ENCODE measurements around the gene ANXA10.
A peak's percentile ranks its signal among the peaks of the same experiment; 100 is the strongest.

ANXA10 gene

DNA sequence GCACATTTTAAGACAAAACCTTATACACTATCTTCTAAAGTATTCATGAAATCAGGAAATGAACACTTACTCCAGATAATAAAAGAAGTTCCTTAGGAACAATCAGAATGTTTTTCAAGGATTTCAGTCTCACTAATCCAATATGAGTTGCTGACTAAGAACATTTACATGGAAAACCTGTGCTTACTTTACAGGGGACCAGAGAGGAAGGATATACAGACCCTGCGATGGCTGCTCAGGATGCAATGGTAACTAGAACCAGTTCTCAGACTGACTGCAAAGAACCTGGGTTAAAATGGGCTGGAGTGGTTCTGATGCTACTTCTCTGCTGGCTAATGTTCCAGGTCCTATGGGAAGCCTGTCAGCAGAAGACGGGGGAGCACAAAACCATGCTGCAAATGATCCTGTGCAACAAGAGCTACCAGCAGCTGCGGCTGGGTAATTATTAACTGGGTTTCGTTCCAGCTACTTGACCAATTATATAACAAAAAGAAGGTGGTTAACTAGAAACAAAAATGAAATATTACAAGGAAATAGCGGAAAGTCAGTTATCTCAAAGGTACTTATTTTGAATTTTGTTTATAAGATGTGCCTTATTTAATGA lies 85.3 kb downstream of the ANXA10 start:
- DNase-seq (ENCODE audit: extremely low read depth, low read depth) = no peak
- TF ChIP-seq, protein P1, sequence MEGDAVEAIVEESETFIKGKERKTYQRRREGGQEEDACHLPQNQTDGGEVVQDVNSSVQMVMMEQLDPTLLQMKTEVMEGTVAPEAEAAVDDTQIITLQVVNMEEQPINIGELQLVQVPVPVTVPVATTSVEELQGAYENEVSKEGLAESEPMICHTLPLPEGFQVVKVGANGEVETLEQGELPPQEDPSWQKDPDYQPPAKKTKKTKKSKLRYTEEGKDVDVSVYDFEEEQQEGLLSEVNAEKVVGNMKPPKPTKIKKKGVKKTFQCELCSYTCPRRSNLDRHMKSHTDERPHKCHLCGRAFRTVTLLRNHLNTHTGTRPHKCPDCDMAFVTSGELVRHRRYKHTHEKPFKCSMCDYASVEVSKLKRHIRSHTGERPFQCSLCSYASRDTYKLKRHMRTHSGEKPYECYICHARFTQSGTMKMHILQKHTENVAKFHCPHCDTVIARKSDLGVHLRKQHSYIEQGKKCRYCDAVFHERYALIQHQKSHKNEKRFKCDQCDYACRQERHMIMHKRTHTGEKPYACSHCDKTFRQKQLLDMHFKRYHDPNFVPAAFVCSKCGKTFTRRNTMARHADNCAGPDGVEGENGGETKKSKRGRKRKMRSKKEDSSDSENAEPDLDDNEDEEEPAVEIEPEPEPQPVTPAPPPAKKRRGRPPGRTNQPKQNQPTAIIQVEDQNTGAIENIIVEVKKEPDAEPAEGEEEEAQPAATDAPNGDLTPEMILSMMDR (IDR thresholded peaks at IDR 0.05; ENCODE audit: low read depth, low read length) = no peak

DNA sequence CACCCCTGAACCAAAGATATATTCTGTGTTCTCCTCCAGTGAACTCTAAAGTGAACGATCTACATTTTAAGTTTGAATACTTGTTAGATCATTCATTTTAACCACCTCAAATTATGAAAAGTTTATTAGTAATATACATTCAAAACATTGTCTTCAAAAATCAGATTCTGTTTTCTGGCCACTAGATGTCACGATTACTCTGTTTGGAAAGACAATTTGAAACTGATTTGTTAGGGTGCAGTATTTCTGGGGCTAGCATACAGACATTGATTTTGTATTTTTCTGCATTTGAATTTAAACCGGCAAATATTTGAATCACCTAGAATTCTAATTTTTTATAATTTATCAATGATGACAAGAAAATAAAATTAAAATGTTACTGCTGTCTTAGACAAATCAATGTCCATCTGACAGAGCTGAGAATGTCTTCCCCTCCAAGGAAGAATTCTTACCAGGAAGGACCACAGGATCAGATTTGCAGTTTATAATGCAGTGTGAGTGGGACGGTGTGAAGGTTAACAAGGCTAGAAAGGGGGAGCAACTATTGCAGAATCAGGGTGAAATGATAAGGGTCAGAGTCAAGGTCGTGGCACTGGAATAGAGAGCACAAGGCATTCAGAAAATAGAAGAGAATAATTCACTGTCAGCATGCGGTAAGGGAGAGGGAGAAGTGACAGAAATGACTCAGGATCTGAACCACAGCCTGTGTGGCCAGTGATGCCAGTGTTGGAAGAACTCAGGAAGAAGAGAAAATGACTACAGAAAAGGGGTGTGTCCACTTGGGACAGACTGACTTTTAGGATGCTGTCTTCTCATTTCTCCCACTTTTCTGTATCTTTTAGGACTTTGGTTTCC lies 91.6 kb downstream of the ANXA10 start:
- peak; percentile 10 for DNase-seq (ENCODE audit: extremely low read depth, low read depth)
- TF ChIP-seq, protein P1 (IDR thresholded peaks at IDR 0.05; ENCODE audit: low read depth, low read length) = peak; percentile 50

DNA sequence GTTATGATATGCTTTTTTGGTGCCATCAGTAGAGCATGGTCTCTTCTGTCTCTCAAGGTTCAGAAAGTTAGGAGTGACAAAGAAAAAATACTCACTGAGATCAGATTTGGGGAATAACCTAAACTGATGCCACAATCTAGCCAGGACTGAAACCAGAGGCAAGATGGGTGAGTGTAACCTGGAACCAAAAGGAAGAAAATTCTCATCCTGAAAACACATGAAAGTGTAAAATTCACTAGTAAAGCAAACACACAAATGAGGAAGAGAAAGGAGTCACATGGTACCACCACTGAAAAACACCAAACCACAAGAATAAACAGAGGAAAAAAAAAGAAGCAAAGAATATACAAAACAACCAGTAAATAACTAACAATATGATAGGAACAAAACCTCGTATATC lies 96.4 kb downstream of the ANXA10 start:
- TF ChIP-seq, protein P1 (IDR thresholded peaks at IDR 0.05; ENCODE audit: low read depth, low read length) = no peak
- DNase-seq (ENCODE audit: extremely low read depth, low read depth) = no peak

GRCh38 chr4:168197926-168198325 lies 105.6 kb downstream of the ANXA10 start:
- TF ChIP-seq, protein P1 (IDR thresholded peaks at IDR 0.05; ENCODE audit: low read depth, low read length) = no peak
- DNase-seq (ENCODE audit: extremely low read depth, low read depth) = no peak

DNA sequence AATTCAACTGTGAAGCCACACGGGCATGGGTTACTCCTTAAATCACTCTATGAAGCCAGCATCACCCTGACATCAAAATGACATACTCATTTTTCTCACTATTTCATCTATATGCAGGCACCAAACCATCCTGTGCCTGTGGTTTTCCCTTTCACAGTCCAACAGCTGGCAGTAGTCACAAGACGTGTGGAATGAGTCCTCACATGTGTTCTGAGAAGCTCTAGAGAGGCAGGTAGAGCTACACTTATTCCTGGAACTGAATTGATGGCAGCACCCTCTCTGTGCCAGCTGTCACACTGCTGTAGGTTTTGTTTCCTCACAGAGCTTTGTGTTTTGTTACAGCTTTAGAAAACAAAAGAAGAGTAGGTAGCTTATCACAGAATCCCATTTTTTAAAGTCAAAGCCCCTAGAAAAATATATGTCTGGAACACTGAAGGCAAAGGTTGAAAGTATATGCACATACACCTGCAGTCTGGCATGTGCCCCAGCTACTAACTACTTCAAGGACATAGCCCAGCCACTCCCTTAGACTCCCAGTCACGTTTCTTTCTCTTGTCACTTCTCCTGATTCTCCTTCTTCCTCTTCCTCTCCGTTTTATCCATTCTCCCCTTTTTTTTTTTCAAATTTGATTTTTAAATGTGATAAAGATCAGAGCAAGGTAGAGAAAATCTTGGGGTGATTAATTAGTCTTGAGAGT lies 107.1 kb downstream of the ANXA10 start:
- no peak for DNase-seq (ENCODE audit: extremely low read depth, low read depth)
- TF ChIP-seq, protein P1 (IDR thresholded peaks at IDR 0.05; ENCODE audit: low read depth, low read length) = no peak

DNA sequence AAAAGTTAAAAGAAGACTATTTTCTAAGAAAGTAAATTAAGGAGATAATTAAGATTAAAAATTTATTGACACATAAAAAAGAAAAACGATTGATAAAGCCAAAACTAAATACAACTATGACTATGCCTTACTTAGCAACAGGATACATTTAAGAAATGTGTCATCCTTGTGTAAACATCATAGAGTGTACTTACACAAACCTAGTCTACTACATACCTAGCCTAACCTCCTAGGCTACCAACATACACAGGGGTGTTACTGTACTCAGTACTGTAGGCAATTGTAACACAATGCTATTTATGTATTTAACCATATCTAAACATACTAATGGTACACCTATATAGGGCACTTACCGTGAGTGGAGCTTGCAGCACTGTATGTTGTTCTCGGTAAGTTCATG lies 108.3 kb downstream of the ANXA10 start:
- DNase-seq (ENCODE audit: extremely low read depth, low read depth) = no peak
- TF ChIP-seq, protein P1 (IDR thresholded peaks at IDR 0.05; ENCODE audit: low read depth, low read length) = no peak
